Measurements from ENCODE around the gene ZNF225.
A peak's percentile ranks its signal among the peaks of the same experiment; 100 is the strongest.
"Not testable (repeated sequence)": the region's sequence is repeated elsewhere in the genome, so short reads cannot be mapped to it uniquely, and the experiment has no call there.

The ZNF225 gene

DNA sequence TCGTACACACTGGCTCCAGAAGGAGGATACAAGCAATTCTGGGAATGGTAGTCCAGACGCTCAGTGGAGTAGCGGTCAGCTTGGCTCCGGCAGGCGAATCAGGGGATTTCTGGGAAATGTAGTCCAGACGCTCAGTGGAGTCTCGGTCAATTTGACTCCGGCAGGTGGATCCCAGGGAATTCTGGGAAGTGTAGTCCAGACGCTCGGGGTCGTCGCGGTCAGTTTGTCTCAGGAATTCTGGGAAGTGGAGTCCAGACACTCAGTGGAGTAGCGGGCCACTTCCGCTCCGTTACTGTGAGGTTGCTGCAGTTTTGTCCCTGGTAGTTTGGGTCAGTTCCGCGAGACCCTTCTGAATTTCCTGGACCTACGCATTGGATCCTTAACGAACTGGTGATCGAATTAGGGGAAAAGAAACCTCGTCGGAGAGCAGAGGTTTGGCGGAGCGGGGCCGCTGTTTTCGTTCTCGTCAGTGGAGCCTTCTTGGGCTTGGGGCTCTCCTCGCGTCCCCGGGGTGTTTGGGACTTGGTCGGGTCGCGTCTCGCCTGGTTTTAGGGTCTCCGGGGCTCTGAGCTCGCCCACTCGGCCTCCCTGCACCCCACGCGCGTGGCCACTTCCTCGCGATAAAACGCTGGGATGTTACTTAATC lies at the start of gene ZNF225:
Gene ZNF225 (plus strand): TSS at position 262 of the 646 bp plus-strand sequence. CDS start 2,429 bp downstream, outside the sequence.
- DNase-seq (ENCODE audit: low spot score) = peak; percentile 93

DNA sequence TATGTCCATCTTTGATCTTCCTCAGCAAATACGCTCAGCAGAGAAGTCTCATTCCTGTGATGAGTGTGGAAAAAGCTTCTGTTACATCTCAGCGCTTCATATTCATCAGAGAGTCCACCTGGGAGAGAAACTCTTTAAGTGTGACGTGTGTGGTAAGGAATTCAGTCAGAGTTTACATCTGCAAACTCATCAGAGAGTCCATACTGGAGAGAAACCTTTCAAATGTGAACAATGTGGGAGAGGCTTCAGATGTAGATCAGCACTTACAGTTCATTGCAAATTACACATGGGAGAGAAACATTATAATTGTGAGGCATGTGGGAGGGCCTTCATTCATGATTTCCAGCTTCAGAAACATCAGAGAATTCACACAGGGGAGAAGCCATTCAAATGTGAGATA lies 46.9 kb upstream of the ZNF225 start:
- DNase-seq (ENCODE audit: low spot score) = no peak

GRCh38 chr19:44069415-44069814 lies 43.8 kb upstream of the ZNF225 start:
- no peak for DNase-seq (ENCODE audit: low spot score)

DNA sequence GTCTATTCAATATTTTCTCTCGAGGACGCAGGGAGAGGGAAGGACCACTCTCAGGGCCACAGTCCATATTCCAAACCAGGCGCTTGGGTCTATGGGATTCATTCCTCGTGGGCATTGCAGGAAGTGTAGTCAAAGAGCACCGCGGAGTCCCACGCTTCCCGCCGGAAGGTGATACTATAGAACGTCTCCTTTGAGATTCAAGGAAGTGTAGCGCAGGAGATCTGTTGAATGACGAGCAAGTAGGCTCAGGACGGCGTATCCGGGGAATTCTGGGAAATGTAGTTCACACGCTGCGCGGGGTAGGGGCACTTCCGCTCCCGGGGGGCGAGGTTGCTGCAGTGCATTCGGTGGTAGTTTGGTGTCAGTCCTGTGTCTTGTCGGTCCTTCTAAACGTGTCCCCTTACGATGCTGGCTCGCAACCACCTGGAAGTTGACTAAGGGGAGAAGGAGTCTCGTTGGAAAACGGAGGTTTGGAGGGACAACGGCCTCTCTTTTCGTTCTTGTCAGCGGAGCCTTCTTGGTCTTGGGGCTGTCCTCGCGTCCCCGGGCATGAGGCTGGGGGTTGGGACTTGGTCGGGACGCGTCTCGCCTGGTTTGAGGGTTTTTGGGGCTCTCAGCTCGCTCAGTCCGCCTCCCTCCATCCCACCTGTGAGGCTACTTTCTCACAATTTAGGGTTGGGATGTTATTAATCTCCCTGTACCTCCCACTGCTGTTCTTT lies 41.2 kb upstream of the ZNF225 start, which contains the start of gene ZNF284:
Gene ZNF284 (plus strand): TSS at position 336 of the 719 bp plus-strand sequence. CDS start 4,231 bp downstream, outside the sequence.
- DNase-seq (ENCODE audit: low spot score) = peak; percentile 91

GRCh38 chr19:44072543-44073401 lies 40.4 kb upstream of the ZNF225 start:
- DNase-seq (ENCODE audit: low spot score) = no peak

GRCh38 chr19:44076325-44076724 lies 36.9 kb upstream of the ZNF225 start:
- no peak for DNase-seq (ENCODE audit: low spot score)

DNA sequence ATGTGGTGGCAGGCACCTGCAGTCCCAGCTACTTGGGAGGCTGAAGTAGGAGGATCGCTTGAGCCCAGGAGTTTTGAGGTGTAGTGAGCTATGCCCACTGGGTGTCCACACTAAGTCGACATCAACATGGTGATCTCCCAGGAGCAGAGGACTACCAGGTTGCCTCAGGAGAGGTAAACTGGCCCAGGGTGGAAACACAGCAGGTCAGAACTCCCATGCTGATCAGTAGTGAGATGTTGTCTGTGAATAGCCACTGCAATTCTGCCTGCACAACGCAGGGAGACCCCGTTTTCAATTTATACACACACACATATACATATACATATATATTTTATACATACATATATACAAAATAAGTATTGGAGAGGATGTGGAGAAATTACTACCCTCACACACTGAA lies 21.1 kb upstream of the ZNF225 start:
- no peak for DNase-seq (ENCODE audit: low spot score)

DNA sequence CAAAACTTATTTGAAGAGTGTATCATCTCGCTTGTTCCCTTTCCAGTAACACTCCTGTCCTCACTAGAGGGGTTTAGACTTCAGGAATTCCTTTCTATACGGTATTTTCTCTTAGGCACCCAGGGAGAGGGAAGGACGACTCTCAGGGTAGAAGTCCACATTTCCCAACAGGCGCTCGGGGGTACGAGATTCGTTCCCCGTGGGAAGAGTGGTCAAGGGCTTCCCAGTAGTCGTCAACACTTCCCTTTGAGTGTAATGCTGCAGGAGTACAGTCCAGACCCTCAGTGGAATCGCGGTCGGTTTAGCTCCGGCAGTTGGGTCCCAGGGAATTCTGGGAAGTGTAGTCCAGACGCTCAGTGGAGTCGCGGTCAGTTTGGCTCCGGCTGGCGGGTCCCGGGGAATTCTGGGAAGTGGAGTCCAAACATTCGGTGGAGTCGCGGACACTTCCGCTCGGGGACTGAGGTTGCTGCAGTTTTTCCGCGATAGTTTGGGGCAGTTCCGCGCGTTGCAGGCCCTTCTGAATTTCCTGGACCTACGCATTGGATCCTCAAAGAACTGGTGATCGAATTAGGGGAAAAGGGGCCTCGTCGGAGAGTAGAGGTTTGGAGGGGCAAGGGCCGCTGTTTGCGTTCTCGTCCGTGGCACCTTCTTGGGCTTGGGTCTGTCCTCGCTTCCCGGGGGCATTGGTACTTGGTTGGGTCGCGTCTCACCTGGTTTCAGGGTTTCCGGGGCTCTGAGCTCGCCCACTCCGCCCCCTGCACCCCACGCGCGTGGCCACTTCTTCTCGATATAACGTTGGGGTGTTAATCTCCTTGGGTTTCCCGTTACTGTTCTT lies 19.1 kb upstream of the ZNF225 start, which contains the start of gene ZNF224:
Gene ZNF224 (plus strand): TSS at position 431 of the 835 bp plus-strand sequence. CDS start 3,513 bp downstream, outside the sequence.
- DNase-seq (ENCODE audit: low spot score) = peak; percentile 87

- no peak for DNase-seq (ENCODE audit: low spot score)
Measured at GRCh38 chr19:44107751-44108150, 5.4 kb upstream of the ZNF225 start.

GRCh38 chr19:44109458-44109857 lies 3.7 kb upstream of the ZNF225 start:
- DNase-seq (ENCODE audit: low spot score) = no peak

GRCh38 chr19:44111910-44112463 lies 1.2 kb upstream of the ZNF225 start:
- DNase-seq (ENCODE audit: low spot score) = no peak

DNA sequence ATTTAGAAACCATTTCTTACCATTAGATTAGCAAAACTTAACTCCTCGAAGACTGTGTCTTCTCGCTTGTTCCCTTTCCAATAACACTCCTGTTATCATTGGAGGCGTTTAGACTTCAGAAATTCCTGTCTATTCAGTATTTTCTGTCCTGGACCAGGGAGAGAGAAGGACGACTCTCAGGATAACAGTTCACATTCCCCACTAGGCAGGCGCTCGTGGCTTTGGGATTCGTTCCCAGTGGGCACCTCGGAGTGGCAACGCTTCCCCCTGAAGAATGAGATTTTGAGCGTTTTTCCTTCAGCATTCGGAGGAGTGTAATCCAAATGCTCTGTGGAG lies 429 bp upstream of the ZNF225 start:
- no peak for DNase-seq (ENCODE audit: low spot score)

GRCh38 chr19:44113784-44114390 lies 688 bp downstream of the ZNF225 start:
- no peak for DNase-seq (ENCODE audit: low spot score)

DNA sequence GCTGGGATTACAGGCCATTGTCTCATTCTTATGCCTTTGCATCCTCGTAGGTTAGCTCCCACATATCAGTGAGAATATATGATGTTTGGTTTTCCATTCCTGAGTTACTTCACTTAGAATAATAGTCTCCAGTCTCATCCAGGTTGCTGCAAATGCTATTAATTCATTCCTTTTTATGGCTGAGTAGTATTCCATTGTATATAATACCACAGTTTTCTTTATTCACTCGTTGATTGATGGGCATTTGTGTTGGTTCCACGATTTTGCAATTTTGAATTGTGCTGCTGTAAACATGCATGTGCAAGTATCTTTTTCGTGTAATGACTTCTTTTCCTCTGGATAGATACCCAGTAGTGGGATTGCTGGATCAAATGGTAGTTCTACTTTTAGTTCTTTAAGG lies 8.0 kb downstream of the ZNF225 start:
- DNase-seq (ENCODE audit: low spot score) = not testable (repeated sequence)

DNA sequence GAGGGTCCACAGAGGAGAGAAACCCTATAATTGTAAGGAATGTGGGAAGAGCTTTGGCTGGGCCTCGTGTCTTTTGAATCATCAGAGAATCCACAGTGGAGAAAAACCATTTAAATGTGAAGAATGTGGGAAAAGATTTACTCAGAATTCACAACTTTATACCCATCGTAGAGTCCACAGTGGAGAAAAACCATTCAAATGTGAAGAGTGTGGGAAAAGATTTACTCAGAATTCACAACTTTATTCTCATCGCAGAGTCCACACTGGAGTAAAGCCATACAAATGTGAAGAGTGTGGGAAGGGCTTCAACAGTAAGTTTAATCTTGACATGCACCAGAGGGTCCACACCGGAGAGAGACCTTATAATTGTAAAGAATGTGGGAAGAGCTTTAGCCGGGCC lies 18.8 kb downstream of the ZNF225 start:
- DNase-seq (ENCODE audit: low spot score) = no peak

- DNase-seq (ENCODE audit: low spot score) = peak; percentile 80
Measured at GRCh38 chr19:44141191-44142058, 28.2 kb downstream of the ZNF225 start, which contains the start of gene ZNF234. Gene ZNF234 (plus strand): TSS chr19:44141554. CDS start chr19:44144633, 3,079 bp downstream.

DNA sequence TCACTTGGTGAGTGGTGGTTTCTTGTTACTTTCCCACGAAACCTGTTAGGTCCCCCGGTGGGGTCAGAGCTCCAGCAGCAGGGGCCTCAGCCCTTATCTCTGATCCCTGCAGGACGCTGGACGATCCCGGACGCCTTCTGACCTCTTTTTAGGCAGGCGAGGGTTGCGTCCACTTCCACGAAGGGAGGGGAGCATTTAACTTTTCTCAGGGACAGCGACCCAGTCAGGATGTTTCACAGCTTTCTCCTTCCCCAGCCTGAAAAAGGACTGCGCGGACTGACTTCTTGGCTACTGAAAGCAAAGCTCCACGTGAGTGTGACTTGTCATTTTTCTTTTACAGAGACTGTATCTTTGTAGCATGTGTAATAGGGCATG lies 28.8 kb downstream of the ZNF225 start:
- no peak for DNase-seq (ENCODE audit: low spot score)

- no peak for DNase-seq (ENCODE audit: low spot score)
Measured at GRCh38 chr19:44149776-44150175, 36.6 kb downstream of the ZNF225 start.

DNA sequence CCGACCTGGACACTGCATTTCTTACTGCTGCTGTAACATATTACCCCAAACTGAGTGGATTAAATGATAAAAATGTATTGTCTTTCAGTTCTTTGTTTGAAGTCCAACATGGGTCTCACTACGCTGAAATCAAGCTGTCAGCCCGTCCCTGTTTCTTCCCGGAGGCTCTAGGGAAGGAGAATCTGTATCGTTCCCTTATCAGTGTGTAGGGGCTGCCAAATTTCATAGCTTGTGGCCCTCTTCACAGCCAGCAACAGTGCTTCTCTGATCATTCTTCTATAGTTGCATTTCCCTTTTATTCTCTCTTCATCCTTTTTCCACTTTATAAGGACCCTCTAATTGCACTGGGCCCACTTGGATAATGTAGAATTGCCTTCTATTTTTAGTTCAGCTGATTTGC lies 38.3 kb downstream of the ZNF225 start:
- no peak for DNase-seq (ENCODE audit: low spot score)

GRCh38 chr19:44156475-44156874 lies 43.3 kb downstream of the ZNF225 start:
- no peak for DNase-seq (ENCODE audit: low spot score)
